GM21381 (cell line): ENCODE results near the gene STX8.

Experiments used
- ATAC-seq: cut with Tn5 transposase; IDR thresholded peaks from one replicate; pipeline ENCODE4 v1.9.1; 2021; ENCODE audit warnings: mild to moderate bottlenecking, moderate library complexity; ENCODE audit not compliant: unreplicated experiment

Gene STX8

GRCh38 chr17:9217151-9218056, 358.2 kb downstream of the STX8 start:
- no peak for ATAC-seq

GRCh38 chr17:9215465-9215864, 360.2 kb downstream of the STX8 start:
- ATAC-seq, result no peak

GRCh38 chr17:9213303-9213640, 362.3 kb downstream of the STX8 start:
- no peak for ATAC-seq

- no peak for ATAC-seq
These were observed 363.0 kb downstream of the STX8 start for GRCh38 chr17:9212376-9213302.

GRCh38 chr17:9211133-9211765, 364.4 kb downstream of the STX8 start:
- no peak for ATAC-seq

- ATAC-seq, result no peak
These were observed 365.7 kb downstream of the STX8 start for GRCh38 chr17:9209781-9210370.

GRCh38 chr17:9209347-9209746, 366.3 kb downstream of the STX8 start:
- ATAC-seq, result no peak

GRCh38 chr17:9208381-9209105, 367.1 kb downstream of the STX8 start:
- ATAC-seq, result no peak

- ATAC-seq, result no peak
These were observed 368.8 kb downstream of the STX8 start for GRCh38 chr17:9206741-9207332.

GRCh38 chr17:9206410-9206703, 369.3 kb downstream of the STX8 start:
- no peak for ATAC-seq

GRCh38 chr17:9205520-9206409, 369.9 kb downstream of the STX8 start:
- no peak for ATAC-seq

- no peak for ATAC-seq
These were observed 370.8 kb downstream of the STX8 start for GRCh38 chr17:9204637-9205329.

GRCh38 chr17:9203771-9204425, 371.7 kb downstream of the STX8 start:
- no peak for ATAC-seq

GRCh38 chr17:9202532-9202931, 373.1 kb downstream of the STX8 start:
- ATAC-seq, result no peak

GRCh38 chr17:9200699-9201359, 374.8 kb downstream of the STX8 start:
- peak; percentile 83 for ATAC-seq
